IMR-90 (cell line): ENCODE measurements around the gene CMC1. TPM values are rescaled to one million over a fixed set of nuclear protein-coding genes. Genes with fewer than 3 reads are reported as not detected.

Experiments used
- ATAC-seq: fragments of 200-7000 bp; cut with Tn5 transposase; 2 replicates; pipeline ENCODE4 v1.9.1; 2020; ENCODE audit warnings: low read depth, mild to moderate bottlenecking, moderate library complexity
- BruUV-seq: library from RNA; stranded (reverse); fragments of 400-500 nt; replicated peaks from 2 replicates; lab custom pipeline; 2021; lab: Mats Ljungman, UMichigan
- CTCF ChIA-PET: fragments of 300-600 bp; formaldehyde crosslinking; extraction: SDS; loops from one replicate; lab custom pipeline; 2021; ENCODE audit warnings: antibody characterized with exemption; lab: Yijun Ruan, JAX
- POLR2A ChIA-PET: fragments of 300-600 bp; sonication (Branson Sonifier 250); formaldehyde crosslinking; loops from one replicate; lab custom pipeline; 2022; ENCODE audit warnings: antibody characterized with exemption; ENCODE audit not compliant: unreplicated experiment; lab: Charles Lee
- DNase-seq: peaks from one replicate; pipeline ENCODE4 v3.0.0; 2013
- H2AFZ ChIP-seq: replicated peaks from 2 replicates; pipeline ENCODE3; 2013; ENCODE audit warnings: low read length, mild to moderate bottlenecking; ENCODE audit not compliant: poor library complexity
- H2AK5ac ChIP-seq: 2 replicates; pipeline ENCODE4 v1.6.1; 2013; ENCODE audit warnings: low read depth, low read length, inconsistent platforms
- H2AK9ac ChIP-seq: replicated peaks from 2 replicates; pipeline ENCODE3; 2013; ENCODE audit warnings: mild to moderate bottlenecking, low read depth, low read length, moderate library complexity; ENCODE audit not compliant: poor library complexity
- H2BK120ac ChIP-seq: 2 replicates; pipeline ENCODE4 v1.6.1; 2013; ENCODE audit warnings: low read depth, low read length, inconsistent platforms
- H2BK15ac ChIP-seq: 3 replicates; pipeline ENCODE4 v1.6.1; 2013; ENCODE audit warnings: low read depth, low read length, inconsistent platforms
- H2BK20ac ChIP-seq: 2 replicates; pipeline ENCODE4 v1.6.1; 2013; ENCODE audit warnings: low read depth, mild to moderate bottlenecking, inconsistent platforms, low read length, moderate library complexity
- H2BK5ac ChIP-seq: 2 replicates; pipeline ENCODE4 v1.6.1; 2013; ENCODE audit warnings: mild to moderate bottlenecking, low read depth, low read length, inconsistent platforms; ENCODE audit not compliant: poor library complexity, severe bottlenecking
- H3K14ac ChIP-seq: replicated peaks from 2 replicates; pipeline ENCODE4 v1.6.1; 2013; ENCODE audit warnings: low read depth, low read length, inconsistent platforms
- H3K18ac ChIP-seq: 2 replicates; pipeline ENCODE4 v1.6.1; 2013; ENCODE audit warnings: low read depth, low read length, control low read depth
- H3K23ac ChIP-seq: 2 replicates; pipeline ENCODE4 v1.6.1; 2013; ENCODE audit warnings: low read depth, low read length, inconsistent platforms
- H3K27ac ChIP-seq: 2 replicates; pipeline ENCODE4 v1.5.1; 2013; ENCODE audit warnings: mild to moderate bottlenecking, control low read depth, low read length; ENCODE audit not compliant: insufficient read depth
- H3K27me3 ChIP-seq: 2 replicates; pipeline ENCODE4 v1.6.1; 2013; ENCODE audit warnings: low read length; ENCODE audit not compliant: control insufficient read depth, insufficient read depth
- H3K36me3 ChIP-seq: 2 replicates; pipeline ENCODE4 v1.6.1; 2013; ENCODE audit warnings: low read length, mixed read lengths; ENCODE audit not compliant: control insufficient read depth, insufficient read depth
- H3K4ac ChIP-seq: 2 replicates; pipeline ENCODE4 v1.6.1; 2013; ENCODE audit warnings: low read depth, low read length, inconsistent platforms
- H3K4me1 ChIP-seq: 2 replicates; pipeline ENCODE4 v1.6.1; 2013; ENCODE audit warnings: low read length, mixed read lengths; ENCODE audit not compliant: control insufficient read depth, insufficient read depth
- H3K4me2 ChIP-seq: 2 replicates; pipeline ENCODE4 v1.6.1; 2013; ENCODE audit warnings: low read depth, mild to moderate bottlenecking, control low read depth, low read length, moderate library complexity
- H3K4me3 ChIP-seq: 2 replicates; pipeline ENCODE4 v1.5.1; 2013; ENCODE audit warnings: low read depth, mild to moderate bottlenecking, control low read depth, low read length, moderate library complexity; ENCODE audit not compliant: insufficient read depth
- H3K56ac ChIP-seq: 2 replicates; pipeline ENCODE4 v1.6.1; 2013; ENCODE audit warnings: low read length, inconsistent platforms; ENCODE audit not compliant: insufficient read depth; ENCODE audit errors: extremely low read depth
- H3K79me1 ChIP-seq, 2 experiments: 2 replicates each; pipeline ENCODE4 v1.6.1; 2013; ENCODE audit warnings: low read length in 2 of 2, inconsistent platforms in 1 of 2, low read depth in 1 of 2
- H3K9ac ChIP-seq: 2 replicates; pipeline ENCODE4 v1.6.1; 2013; ENCODE audit warnings: low read depth, low read length, control low read depth
- H3K9me1 ChIP-seq: 2 replicates; pipeline ENCODE4 v1.6.1; 2013; ENCODE audit warnings: low read length, inconsistent platforms; ENCODE audit not compliant: insufficient read depth
- H3K9me3 ChIP-seq: 2 replicates; pipeline ENCODE4 v1.6.1; 2013; ENCODE audit warnings: low read length; ENCODE audit not compliant: control insufficient read depth, insufficient read depth
- H4K20me1 ChIP-seq: 2 replicates; pipeline ENCODE4 v1.6.1; 2013; ENCODE audit warnings: low read length, inconsistent platforms; ENCODE audit not compliant: insufficient read depth
- H4K5ac ChIP-seq: 2 replicates; pipeline ENCODE4 v1.6.1; 2013; ENCODE audit warnings: mild to moderate bottlenecking, low read depth, low read length, control low read depth
- H4K8ac ChIP-seq, 2 experiments: 2 replicates each; pipeline ENCODE4 v1.6.1; 2013; ENCODE audit warnings: low read depth in 2 of 2, low read length in 2 of 2, control low read depth in 1 of 2, inconsistent platforms in 1 of 2
- H4K91ac ChIP-seq: 2 replicates; pipeline ENCODE4 v1.6.1; 2013; ENCODE audit warnings: low read depth, low read length, inconsistent platforms; ENCODE audit not compliant: insufficient read depth
- CEBPB ChIP-seq: IDR thresholded peaks from 2 replicates; pipeline ENCODE4 v1.6.1; 2012; ENCODE audit warnings: low read depth, low read length, improper control_type of control experiment
- RCOR1 ChIP-seq: IDR thresholded peaks from 2 replicates; pipeline ENCODE4 v1.6.1; 2012; ENCODE audit warnings: mild to moderate bottlenecking, low read length, improper control_type of control experiment; ENCODE audit not compliant: insufficient replicate concordance
- WGBS, 2 experiments: methylation state at CpG; one replicate each; pipeline versions ENCODE4 v1.1.5 to v1.1.7; 2013; ENCODE audit warnings: missing lambda C conversion rate in 2 of 2; ENCODE audit not compliant: insufficient read length in 1 of 2; ENCODE audit errors: extremely low coverage in 2 of 2; 5-methylcytosine and 5-hydroxymethylcytosine counted together
- dilution Hi-C: fragments of 300-500 bp; cut with HindIII; formaldehyde crosslinking; loops from one replicate; pipeline ENCODE4 v1.14.3; 2018; ENCODE audit warnings: low sequenced_read_pairs; ENCODE audit not compliant: unreplicated experiment
- in situ Hi-C: fragments of 300-500 bp; cut with MboI; formaldehyde crosslinking; loops from 3 replicates; pipeline ENCODE4 v1.14.3; 2019; ENCODE audit warnings: low sequenced_read_pairs, inconsistent platforms, mixed read lengths
- intact Hi-C: fragments of 100-400 bp; cut with micrococcal nuclease; formaldehyde crosslinking; loops from 2 replicates; pipeline ENCODE4 v1.10.0; 2022
- polyA plus RNA-seq, 3 experiments: library from polyadenylated mRNA; depleted of rRNA; stranded (reverse); fragments of >200 nt; gene quantifications; 2 replicates each; pipeline ENCODE4 v1.2.3, GENCODE V29; 2012; ENCODE audit warnings: low replicate concordance in 1 of 3
- total RNA-seq: library from RNA; depleted of rRNA; stranded (reverse); fragments of >200 nt; gene quantifications from 2 replicates; pipeline ENCODE4 v1.2.3, GENCODE V29; 2012

The CMC1 gene
- total and polyA plus RNA-seq, 2 of the 4 experiments (the other 2 are of a cell fraction) = 1.6 to 18.3 TPM

- no peak overlapping the region for H2AK5ac ChIP-seq
- H3K36me3 ChIP-seq = peaks cover 1% of the 10 kb centered on the region; the same call in 1 of the 2 replicates
- H3K23ac ChIP-seq = no peak overlapping the region
- H3K9ac ChIP-seq = no peak overlapping the region
- in situ Hi-C loops = no loop called here
- CTCF ChIA-PET = interaction anchor here (1.2 kb wide), 1 partner anchor 10 kb away, joined by 5 read pairs; no protein-coding TSS in a partner anchor
- H3K4me3 ChIP-seq = no peak overlapping the region
- no peaks in the 10 kb centered on the region for H3K27me3 ChIP-seq
- POLR2A ChIA-PET = no interaction called here
- dilution Hi-C loops = no loop called here
- BruUV-seq = no TSS peak
- no peaks in the 10 kb centered on the region for H3K9me1 ChIP-seq
- intact Hi-C loops = no loop called here
- no peak overlapping the region for H4K91ac ChIP-seq
- peaks cover 0 to 7% of the 10 kb centered on the region in 2 experiments; a peak in 1 of 4 replicates for H3K79me1 ChIP-seq
- no peak overlapping the region for H3K14ac ChIP-seq
- WGBS, 2 experiments = no CpG with 5 or more reads among the region's 3 CpGs
- H2BK120ac ChIP-seq = no peak overlapping the region
- no peak overlapping the region for H2BK5ac ChIP-seq
- DNase-seq = no peak
- H3K56ac ChIP-seq = no peak overlapping the region
- H2AK9ac ChIP-seq = no peak overlapping the region
- ATAC-seq = no peak
- no peak overlapping the region for H4K5ac ChIP-seq
- TF ChIP-seq RCOR1 (no peak), CEBPB (peak; percentile 86)
- no peak overlapping the region for H3K4ac ChIP-seq
- no peak overlapping the region for H2AFZ ChIP-seq
- H3K4me1 ChIP-seq = no peaks in the 10 kb centered on the region
- no peak overlapping the region for H3K27ac ChIP-seq
- no peaks in the 10 kb centered on the region for H3K9me3 ChIP-seq
- H3K18ac ChIP-seq = no peak overlapping the region
- no peak overlapping the region for H2BK15ac ChIP-seq
- H2BK20ac ChIP-seq = no peak overlapping the region
- H3K4me2 ChIP-seq = no peak overlapping the region
- H4K20me1 ChIP-seq = no peaks in the 10 kb centered on the region
- no peak overlapping the region for H4K8ac ChIP-seq
Measured at GRCh38 chr3:28308196-28308595, 66.8 kb downstream of the CMC1 start.
